ENCODE data around the gene FOXJ3. TPM values are rescaled to one million over a fixed set of nuclear protein-coding genes. Genes with fewer than 3 reads are reported as not detected.
A peak's percentile ranks its signal among the peaks of the same experiment; 100 is the strongest.

Gene FOXJ3
- total RNA-seq, 1 donor from 2014 or later, result 49.4 TPM

- TF ChIP-seq CTCF (conservative IDR thresholded peaks at IDR 0.05), result no peak
- H3K4me3 Mint-ChIP-seq, result no peak overlapping the region
- H3K4me1 Mint-ChIP-seq (ENCODE audit: unreplicated experiment), result no peaks in the 10 kb centered on the region
Measured at GRCh38 chr1:42142894-42143675, 191.9 kb downstream of the FOXJ3 start.

GRCh38 chr1:42141978-42142377, 193.1 kb downstream of the FOXJ3 start:
- DNase-seq (ENCODE audit: extremely low spot score, unreplicated experiment), result peak; percentile 16
- Mint-ChIP-seq H3K4me3 (no peak overlapping the region), H3K4me1 (ENCODE audit: unreplicated experiment) (no peaks in the 10 kb centered on the region), H3K27me3 (peaks cover 10% of the 10 kb centered on the region), H3K9me3 (no peaks in the 10 kb centered on the region), H3K27ac (no peak overlapping the region), H3K36me3 (no peaks in the 10 kb centered on the region)
- no peak for TF ChIP-seq CTCF (conservative IDR thresholded peaks at IDR 0.05)

More at GRCh38 chr1:42142894-42143675, 191.9 kb downstream of the FOXJ3 start:
- peak; percentile 25 for DNase-seq (ENCODE audit: extremely low spot score, unreplicated experiment)
- peaks cover 10% of the 10 kb centered on the region for H3K27me3 Mint-ChIP-seq
- H3K27ac Mint-ChIP-seq, result no peak overlapping the region
- H3K36me3 Mint-ChIP-seq, result no peaks in the 10 kb centered on the region
- no peaks in the 10 kb centered on the region for H3K9me3 Mint-ChIP-seq

GRCh38 chr1:42140191-42140590, 194.8 kb downstream of the FOXJ3 start:
- Mint-ChIP-seq H3K36me3 (no peaks in the 10 kb centered on the region), H3K9me3 (no peaks in the 10 kb centered on the region), H3K27me3 (peaks cover 14% of the 10 kb centered on the region), H3K4me1 (ENCODE audit: unreplicated experiment) (no peaks in the 10 kb centered on the region), H3K4me3 (no peak overlapping the region), H3K27ac (no peak overlapping the region)
- no peak for DNase-seq (ENCODE audit: extremely low spot score, unreplicated experiment)
- TF ChIP-seq CTCF (conservative IDR thresholded peaks at IDR 0.05), result no peak

- no peak overlapping the region for H3K27ac Mint-ChIP-seq
- no peaks in the 10 kb centered on the region for H3K9me3 Mint-ChIP-seq
- no peaks in the 10 kb centered on the region for H3K36me3 Mint-ChIP-seq
- no peak for DNase-seq (ENCODE audit: extremely low spot score, unreplicated experiment)
- peaks cover 14% of the 10 kb centered on the region for H3K27me3 Mint-ChIP-seq
- H3K4me3 Mint-ChIP-seq, result no peak overlapping the region
- H3K4me1 Mint-ChIP-seq (ENCODE audit: unreplicated experiment), result no peaks in the 10 kb centered on the region
- TF ChIP-seq CTCF (conservative IDR thresholded peaks at IDR 0.05), result no peak
Measured at GRCh38 chr1:42139444-42139843, 195.6 kb downstream of the FOXJ3 start.

GRCh38 chr1:42138586-42138985, 196.4 kb downstream of the FOXJ3 start:
- DNase-seq (ENCODE audit: extremely low spot score, unreplicated experiment), result peak; percentile 18
- H3K27ac Mint-ChIP-seq, result no peak overlapping the region
- H3K4me1 Mint-ChIP-seq (ENCODE audit: unreplicated experiment), result no peaks in the 10 kb centered on the region
- H3K36me3 Mint-ChIP-seq, result no peaks in the 10 kb centered on the region
- no peak for TF ChIP-seq CTCF (conservative IDR thresholded peaks at IDR 0.05)
- no peaks in the 10 kb centered on the region for H3K9me3 Mint-ChIP-seq
- peaks cover 14% of the 10 kb centered on the region for H3K27me3 Mint-ChIP-seq
- H3K4me3 Mint-ChIP-seq, result no peak overlapping the region
